Astrocyte of the cerebellum (primary cell): ENCODE data around the gene APOC3.

Source experiments
- DNase-seq: peaks from one replicate; pipeline ENCODE4 v3.0.0-alpha.2; 2011; ENCODE audit warnings: low read depth
- H3K4me3 ChIP-seq: 2 replicates; pipeline ENCODE4 v1.5.1; 2011; ENCODE audit warnings: mild to moderate bottlenecking, low read depth, low read length, moderate library complexity
- CTCF ChIP-seq: IDR thresholded peaks from 2 replicates; pipeline ENCODE4 v1.5.1; 2012; ENCODE audit warnings: low read length, low read depth, moderate library complexity, mild to moderate bottlenecking; ENCODE audit errors: missing control alignments
- in situ Hi-C: cut with HindIII; loops from 2 replicates; pipeline ENCODE4 v1.10.0; 2017; ENCODE audit warnings: low sequenced_read_pairs

APOC3 gene

GRCh38 chr11:116813170-116813569 is 16.5 kb upstream of the APOC3 start:
- in situ Hi-C loops, result no loop called here
- no peak overlapping the region for H3K4me3 ChIP-seq
- no peak for TF ChIP-seq CTCF
- no peak for DNase-seq

GRCh38 chr11:116813781-116814471 is 15.8 kb upstream of the APOC3 start:
- no peak overlapping the region for H3K4me3 ChIP-seq
- no peak for DNase-seq
- TF ChIP-seq CTCF, result no peak
- in situ Hi-C loops, result no loop called here

GRCh38 chr11:116814502-116814901 is 15.2 kb upstream of the APOC3 start:
- H3K4me3 ChIP-seq, result no peak overlapping the region
- in situ Hi-C loops, result no loop called here
- no peak for TF ChIP-seq CTCF
- no peak for DNase-seq

DNA sequence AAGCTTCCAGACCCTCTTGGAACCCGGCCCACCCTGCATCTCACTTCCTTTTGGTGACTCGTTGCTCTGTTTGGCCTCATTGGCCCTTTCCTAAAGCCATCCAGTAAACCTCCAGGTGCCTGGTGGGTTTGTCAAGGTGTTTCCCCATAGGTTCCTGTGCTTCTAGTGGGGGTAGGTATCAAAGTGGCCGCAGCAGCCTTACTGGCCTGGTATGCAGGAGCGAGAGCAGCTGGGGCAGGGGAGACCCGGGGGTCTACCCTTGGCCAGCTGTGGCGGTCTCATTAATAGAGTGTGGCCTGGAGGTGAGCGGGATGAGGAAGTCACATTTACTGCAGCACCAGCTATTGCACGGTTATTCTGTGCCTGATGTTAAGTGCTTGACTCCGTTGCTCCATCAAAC is 10.7 kb upstream of the APOC3 start:
- DNase-seq, result no peak
- in situ Hi-C loops, result no loop called here
- no peak overlapping the region for H3K4me3 ChIP-seq
- no peak for TF ChIP-seq CTCF

DNA sequence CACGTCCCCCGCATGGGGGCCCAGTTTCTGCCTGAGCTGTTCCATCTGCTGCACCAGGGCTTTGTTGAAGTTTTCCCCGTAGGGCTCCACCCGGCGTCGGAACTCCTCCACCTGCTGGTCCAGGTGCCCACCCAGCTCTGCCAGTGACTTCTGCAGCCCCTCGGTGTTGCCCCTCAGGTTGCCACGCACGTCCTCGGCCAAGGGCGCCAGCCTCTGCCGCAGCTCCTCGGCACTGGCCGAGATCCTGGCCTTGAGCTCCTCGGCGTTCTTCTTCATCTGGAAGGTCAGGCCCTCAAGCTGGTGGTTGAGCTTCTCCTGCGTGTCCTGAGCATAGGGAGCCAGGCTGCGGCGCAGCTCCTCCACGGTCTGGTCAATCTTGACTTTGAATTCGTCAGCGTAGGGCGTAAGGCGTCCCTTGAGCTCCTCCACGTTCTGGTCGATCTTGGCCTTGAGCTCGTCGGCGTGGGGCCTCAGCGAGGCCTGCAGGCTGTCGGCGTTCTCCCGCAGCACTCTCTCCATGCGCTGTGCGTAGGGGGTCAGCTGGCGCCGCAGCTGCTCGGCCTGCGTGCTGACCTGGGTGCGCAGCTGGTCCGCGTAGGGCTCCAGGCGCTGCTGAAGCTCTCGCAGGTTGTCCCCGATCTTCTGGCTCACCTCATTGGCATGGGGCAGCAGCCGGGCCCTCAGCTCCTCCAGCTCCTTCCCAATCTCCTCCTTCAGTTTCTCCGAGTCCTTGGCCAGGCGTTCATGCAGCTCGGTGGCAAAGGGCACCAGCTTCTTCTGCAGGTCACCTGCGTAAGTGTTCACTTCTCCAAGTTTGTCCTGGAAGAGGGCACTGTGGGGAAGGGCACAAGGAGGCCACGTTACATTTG is 8.4 kb upstream of the APOC3 start:
- DNase-seq, result no peak
- in situ Hi-C loops, result no loop called here
- no peak overlapping the region for H3K4me3 ChIP-seq
- TF ChIP-seq CTCF, result no peak

DNA sequence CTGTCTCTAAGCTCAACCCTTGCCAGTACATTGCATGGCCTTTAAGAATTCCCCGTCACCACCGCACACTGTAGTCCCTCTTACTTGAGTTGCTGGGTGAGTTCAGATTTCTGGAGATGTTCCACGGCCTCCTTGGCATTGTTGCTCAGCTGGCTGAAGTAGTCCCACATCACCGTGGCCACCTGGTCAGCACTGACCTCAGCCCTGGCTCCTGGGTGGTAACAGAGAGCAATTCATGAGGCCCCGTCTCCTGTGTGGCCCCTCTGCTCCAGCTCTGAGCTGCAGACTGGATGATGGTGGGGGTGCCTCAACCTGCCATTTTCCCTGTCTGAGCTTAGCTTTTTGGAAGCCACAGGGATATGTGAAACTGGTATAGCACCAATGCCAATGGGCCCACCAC is 7.1 kb upstream of the APOC3 start:
- TF ChIP-seq CTCF, result no peak
- H3K4me3 ChIP-seq, result no peak overlapping the region
- in situ Hi-C loops, result no loop called here
- no peak for DNase-seq
